ENCODE results near the gene TMPRSS4. TPM values are rescaled to one million over a fixed set of nuclear protein-coding genes. Genes with fewer than 3 reads are reported as not detected.

Gene TMPRSS4
- total and polyA plus RNA-seq, 2 of the 13 experiments (the other 11 are each of a cell fraction or from before 2014, with no cell fraction given) = 0.32 TPM; not detected in 1

- TF ChIP-seq, protein P1, sequence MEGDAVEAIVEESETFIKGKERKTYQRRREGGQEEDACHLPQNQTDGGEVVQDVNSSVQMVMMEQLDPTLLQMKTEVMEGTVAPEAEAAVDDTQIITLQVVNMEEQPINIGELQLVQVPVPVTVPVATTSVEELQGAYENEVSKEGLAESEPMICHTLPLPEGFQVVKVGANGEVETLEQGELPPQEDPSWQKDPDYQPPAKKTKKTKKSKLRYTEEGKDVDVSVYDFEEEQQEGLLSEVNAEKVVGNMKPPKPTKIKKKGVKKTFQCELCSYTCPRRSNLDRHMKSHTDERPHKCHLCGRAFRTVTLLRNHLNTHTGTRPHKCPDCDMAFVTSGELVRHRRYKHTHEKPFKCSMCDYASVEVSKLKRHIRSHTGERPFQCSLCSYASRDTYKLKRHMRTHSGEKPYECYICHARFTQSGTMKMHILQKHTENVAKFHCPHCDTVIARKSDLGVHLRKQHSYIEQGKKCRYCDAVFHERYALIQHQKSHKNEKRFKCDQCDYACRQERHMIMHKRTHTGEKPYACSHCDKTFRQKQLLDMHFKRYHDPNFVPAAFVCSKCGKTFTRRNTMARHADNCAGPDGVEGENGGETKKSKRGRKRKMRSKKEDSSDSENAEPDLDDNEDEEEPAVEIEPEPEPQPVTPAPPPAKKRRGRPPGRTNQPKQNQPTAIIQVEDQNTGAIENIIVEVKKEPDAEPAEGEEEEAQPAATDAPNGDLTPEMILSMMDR (CRISPR knock-in tag; IDR thresholded peaks at IDR 0.05) = no peak
- TF ChIP-seq, protein P2, sequence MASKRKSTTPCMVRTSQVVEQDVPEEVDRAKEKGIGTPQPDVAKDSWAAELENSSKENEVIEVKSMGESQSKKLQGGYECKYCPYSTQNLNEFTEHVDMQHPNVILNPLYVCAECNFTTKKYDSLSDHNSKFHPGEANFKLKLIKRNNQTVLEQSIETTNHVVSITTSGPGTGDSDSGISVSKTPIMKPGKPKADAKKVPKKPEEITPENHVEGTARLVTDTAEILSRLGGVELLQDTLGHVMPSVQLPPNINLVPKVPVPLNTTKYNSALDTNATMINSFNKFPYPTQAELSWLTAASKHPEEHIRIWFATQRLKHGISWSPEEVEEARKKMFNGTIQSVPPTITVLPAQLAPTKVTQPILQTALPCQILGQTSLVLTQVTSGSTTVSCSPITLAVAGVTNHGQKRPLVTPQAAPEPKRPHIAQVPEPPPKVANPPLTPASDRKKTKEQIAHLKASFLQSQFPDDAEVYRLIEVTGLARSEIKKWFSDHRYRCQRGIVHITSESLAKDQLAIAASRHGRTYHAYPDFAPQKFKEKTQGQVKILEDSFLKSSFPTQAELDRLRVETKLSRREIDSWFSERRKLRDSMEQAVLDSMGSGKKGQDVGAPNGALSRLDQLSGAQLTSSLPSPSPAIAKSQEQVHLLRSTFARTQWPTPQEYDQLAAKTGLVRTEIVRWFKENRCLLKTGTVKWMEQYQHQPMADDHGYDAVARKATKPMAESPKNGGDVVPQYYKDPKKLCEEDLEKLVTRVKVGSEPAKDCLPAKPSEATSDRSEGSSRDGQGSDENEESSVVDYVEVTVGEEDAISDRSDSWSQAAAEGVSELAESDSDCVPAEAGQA (IDR thresholded peaks at IDR 0.05; ENCODE audit: low read depth) = no peak
- TF ChIP-seq, protein P2 (CRISPR knock-in tag; IDR thresholded peaks at IDR 0.05; ENCODE audit: borderline replicate concordance) = no peak
- TF ChIP-seq, protein P3, sequence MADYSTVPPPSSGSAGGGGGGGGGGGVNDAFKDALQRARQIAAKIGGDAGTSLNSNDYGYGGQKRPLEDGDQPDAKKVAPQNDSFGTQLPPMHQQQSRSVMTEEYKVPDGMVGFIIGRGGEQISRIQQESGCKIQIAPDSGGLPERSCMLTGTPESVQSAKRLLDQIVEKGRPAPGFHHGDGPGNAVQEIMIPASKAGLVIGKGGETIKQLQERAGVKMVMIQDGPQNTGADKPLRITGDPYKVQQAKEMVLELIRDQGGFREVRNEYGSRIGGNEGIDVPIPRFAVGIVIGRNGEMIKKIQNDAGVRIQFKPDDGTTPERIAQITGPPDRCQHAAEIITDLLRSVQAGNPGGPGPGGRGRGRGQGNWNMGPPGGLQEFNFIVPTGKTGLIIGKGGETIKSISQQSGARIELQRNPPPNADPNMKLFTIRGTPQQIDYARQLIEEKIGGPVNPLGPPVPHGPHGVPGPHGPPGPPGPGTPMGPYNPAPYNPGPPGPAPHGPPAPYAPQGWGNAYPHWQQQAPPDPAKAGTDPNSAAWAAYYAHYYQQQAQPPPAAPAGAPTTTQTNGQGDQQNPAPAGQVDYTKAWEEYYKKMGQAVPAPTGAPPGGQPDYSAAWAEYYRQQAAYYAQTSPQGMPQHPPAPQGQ (CRISPR knock-in tag; IDR thresholded peaks at IDR 0.05; ENCODE audit: borderline replicate concordance) = no peak
- TF ChIP-seq GZF1 (CRISPR knock-in tag; IDR thresholded peaks at IDR 0.05) (no peak), RAD51 (IDR thresholded peaks at IDR 0.05; ENCODE audit: borderline replicate concordance) (no peak), ARID5B (CRISPR knock-in tag; IDR thresholded peaks at IDR 0.05) (peak; percentile 54), TARDBP (CRISPR knock-in tag; IDR thresholded peaks at IDR 0.05) (no peak)
- TF ChIP-seq, protein P4, sequence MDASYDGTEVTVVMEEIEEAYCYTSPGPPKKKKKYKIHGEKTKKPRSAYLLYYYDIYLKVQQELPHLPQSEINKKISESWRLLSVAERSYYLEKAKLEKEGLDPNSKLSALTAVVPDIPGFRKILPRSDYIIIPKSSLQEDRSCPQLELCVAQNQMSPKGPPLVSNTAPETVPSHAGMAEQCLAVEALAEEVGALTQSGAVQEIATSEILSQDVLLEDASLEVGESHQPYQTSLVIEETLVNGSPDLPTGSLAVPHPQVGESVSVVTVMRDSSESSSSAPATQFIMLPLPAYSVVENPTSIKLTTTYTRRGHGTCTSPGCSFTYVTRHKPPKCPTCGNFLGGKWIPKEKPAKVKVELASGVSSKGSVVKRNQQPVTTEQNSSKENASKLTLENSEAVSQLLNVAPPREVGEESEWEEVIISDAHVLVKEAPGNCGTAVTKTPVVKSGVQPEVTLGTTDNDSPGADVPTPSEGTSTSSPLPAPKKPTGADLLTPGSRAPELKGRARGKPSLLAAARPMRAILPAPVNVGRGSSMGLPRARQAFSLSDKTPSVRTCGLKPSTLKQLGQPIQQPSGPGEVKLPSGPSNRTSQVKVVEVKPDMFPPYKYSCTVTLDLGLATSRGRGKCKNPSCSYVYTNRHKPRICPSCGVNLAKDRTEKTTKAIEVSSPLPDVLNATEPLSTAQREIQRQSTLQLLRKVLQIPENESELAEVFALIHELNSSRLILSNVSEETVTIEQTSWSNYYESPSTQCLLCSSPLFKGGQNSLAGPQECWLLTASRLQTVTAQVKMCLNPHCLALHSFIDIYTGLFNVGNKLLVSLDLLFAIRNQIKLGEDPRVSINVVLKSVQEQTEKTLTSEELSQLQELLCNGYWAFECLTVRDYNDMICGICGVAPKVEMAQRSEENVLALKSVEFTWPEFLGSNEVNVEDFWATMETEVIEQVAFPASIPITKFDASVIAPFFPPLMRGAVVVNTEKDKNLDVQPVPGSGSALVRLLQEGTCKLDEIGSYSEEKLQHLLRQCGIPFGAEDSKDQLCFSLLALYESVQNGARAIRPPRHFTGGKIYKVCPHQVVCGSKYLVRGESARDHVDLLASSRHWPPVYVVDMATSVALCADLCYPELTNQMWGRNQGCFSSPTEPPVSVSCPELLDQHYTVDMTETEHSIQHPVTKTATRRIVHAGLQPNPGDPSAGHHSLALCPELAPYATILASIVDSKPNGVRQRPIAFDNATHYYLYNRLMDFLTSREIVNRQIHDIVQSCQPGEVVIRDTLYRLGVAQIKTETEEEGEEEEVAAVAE (CRISPR knock-in tag; IDR thresholded peaks at IDR 0.05; ENCODE audit: borderline replicate concordance) = no peak
These were observed 4.5 kb downstream of the TMPRSS4 start (continued) for GRCh38 chr11:118081241-118081958.

Measured in HepG2 (cell line).